ENCODE results near the gene XIRP1.

Gene XIRP1

DNA sequence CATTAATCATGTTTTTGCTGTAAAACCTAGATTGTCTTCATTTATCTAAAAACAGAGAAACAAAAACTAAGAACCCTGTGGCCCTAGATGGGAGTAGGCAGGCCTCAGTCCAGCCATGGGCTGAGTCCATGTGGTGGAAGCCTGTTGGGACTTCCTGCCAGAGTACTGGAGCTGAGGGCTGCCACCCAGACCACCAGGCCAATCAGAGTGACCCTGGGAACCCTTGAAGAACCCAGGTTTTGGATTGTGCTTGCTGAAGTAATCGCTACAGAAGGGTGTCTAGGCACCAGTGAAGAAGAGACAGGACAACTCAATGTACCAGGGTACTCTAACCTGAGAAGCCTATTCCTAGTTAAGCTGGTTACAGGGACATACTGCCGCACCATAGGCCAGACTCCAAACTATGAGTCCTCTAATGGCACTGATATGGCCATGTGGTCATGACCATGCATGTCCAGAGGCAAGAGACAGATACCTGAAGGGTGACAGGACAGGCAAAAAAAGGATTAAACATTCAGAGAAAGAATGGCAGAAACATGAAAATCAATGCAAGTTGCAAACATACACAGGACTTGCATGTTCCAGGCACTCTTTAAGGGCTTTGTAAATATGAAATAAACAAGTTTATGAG is 51.9 kb downstream of the XIRP1 start:
- DNase-seq, result no peak

DNA sequence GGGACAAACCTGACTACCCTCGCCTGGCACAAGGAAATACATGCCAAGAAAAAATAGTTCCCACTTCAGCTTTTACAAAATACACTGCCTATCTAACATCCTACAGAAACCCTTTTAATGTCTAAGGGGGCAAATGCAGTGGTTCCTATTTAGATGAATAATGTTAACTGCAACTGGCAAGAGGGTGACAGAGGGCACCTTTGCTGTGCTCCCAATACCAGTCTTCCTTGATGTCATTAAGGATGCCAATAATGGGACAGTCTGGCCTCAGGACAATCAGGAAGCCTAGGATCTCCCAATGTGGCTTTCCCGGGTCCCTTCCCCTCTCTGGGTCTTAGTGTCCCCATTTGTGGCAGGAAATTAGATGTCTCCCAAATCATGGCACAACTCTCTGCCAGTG is 53.0 kb downstream of the XIRP1 start:
- no peak for DNase-seq

GRCh38 chr3:39138804-39139415 is 53.5 kb downstream of the XIRP1 start:
- DNase-seq, result no peak

- no peak for DNase-seq
These were observed 54.2 kb downstream of the XIRP1 start for GRCh38 chr3:39137991-39138803.

DNA sequence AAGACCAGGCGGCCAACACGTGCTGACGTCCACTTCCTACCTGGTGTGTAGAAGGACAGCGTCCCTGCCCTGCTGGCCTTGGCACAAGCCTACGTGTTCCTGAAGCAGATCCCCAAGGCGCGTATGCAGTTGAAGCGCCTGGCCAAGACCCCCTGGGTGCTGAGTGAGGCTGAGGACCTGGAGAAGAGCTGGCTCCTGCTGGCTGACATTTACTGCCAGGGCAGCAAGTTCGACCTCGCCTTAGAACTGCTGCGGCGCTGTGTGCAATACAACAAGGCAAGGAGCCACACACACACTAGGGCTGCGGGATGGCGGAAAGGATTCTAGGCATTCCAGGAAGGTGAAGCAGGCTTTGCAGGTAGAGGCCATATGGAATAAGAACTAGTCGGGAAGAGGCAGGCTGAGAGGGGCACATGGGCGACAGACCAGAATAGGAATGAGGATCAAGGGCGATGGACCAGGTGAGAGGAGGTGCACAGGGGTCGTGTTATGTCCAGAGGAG is 54.9 kb downstream of the XIRP1 start:
- DNase-seq, result no peak

- DNase-seq, result no peak
These were observed 55.6 kb downstream of the XIRP1 start for GRCh38 chr3:39136533-39137434.

DNA sequence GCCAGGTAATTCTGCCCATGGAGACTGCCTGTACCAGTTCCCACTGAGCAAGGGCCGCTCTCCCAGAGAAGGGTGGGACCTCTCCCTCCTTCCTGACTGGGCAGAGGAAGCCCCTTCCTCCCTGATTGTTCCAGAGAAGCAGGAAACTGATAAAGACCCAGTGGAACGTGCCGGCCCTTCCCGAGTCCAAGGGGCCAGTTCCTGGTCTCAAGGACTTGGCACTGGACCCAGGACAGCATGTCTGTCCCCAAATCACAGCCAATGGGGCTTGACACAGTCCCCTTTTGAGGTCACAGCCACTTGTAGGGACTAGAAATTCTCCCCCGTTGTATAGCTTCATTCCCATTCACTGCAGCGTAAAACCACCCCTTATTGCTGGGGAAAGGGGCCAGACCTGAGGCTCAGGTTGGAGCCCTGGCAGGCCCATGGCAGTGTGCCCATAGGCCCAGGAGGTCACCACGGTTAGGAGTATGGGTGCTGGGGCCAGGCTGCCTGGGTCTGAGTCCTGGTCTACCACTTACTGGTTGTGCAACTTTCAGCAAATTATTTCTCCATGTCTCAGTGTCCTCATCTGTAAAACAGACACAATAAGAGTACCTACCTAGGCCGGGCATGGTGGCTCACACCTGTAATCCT is 57.1 kb downstream of the XIRP1 start:
- no peak for DNase-seq

- no peak for DNase-seq
These were observed 58.1 kb downstream of the XIRP1 start for GRCh38 chr3:39134305-39134704.

GRCh38 chr3:39133822-39134221 is 58.6 kb downstream of the XIRP1 start:
- DNase-seq, result no peak
